GM18520 (cell line): ENCODE data around the gene TMEFF1.

Experiments
- ATAC-seq: cut with Tn5 transposase; IDR thresholded peaks from one replicate; pipeline ENCODE4 v1.9.1; 2021; ENCODE audit not compliant: unreplicated experiment

TMEFF1 gene

GRCh38 chr9:100575006-100575405, 102.1 kb downstream of the TMEFF1 start:
- no peak for ATAC-seq

GRCh38 chr9:100575765-100576386, 102.9 kb downstream of the TMEFF1 start:
- no peak for ATAC-seq

- no peak for ATAC-seq
Measured at GRCh38 chr9:100577776-100578448, 105.0 kb downstream of the TMEFF1 start, which contains the start of gene CAVIN4. CAVIN4 (plus strand) TSS chr9:100578079; CDS start chr9:100578144, 65 bp downstream.

- no peak for ATAC-seq
Measured at GRCh38 chr9:100578610-100579009, 105.7 kb downstream of the TMEFF1 start.

- no peak for ATAC-seq
Measured at GRCh38 chr9:100579665-100580064, 106.7 kb downstream of the TMEFF1 start.

- no peak for ATAC-seq
Measured at GRCh38 chr9:100580257-100580656, 107.3 kb downstream of the TMEFF1 start.

- no peak for ATAC-seq
Measured at GRCh38 chr9:100581081-100581480, 108.1 kb downstream of the TMEFF1 start.

GRCh38 chr9:100581661-100582060, 108.7 kb downstream of the TMEFF1 start:
- no peak for ATAC-seq

- ATAC-seq, result no peak
Measured at GRCh38 chr9:100583014-100583802, 110.3 kb downstream of the TMEFF1 start.

GRCh38 chr9:100584951-100585350, 112.0 kb downstream of the TMEFF1 start:
- no peak for ATAC-seq

- ATAC-seq, result no peak
Measured at GRCh38 chr9:100586093-100586492, 113.1 kb downstream of the TMEFF1 start.

- no peak for ATAC-seq
Measured at GRCh38 chr9:100587375-100587774, 114.4 kb downstream of the TMEFF1 start.

- ATAC-seq, result no peak
Measured at GRCh38 chr9:100589582-100589981, 116.6 kb downstream of the TMEFF1 start.

- no peak for ATAC-seq
Measured at GRCh38 chr9:100590481-100590880, 117.5 kb downstream of the TMEFF1 start.

GRCh38 chr9:100591139-100591538, 118.2 kb downstream of the TMEFF1 start:
- no peak for ATAC-seq

- ATAC-seq, result no peak
Measured at GRCh38 chr9:100591639-100592412, 118.9 kb downstream of the TMEFF1 start.

- peak; percentile 40 for ATAC-seq
Measured at GRCh38 chr9:100595391-100596199, 122.6 kb downstream of the TMEFF1 start.

- no peak for ATAC-seq
Measured at GRCh38 chr9:100597236-100597635, 124.3 kb downstream of the TMEFF1 start.

GRCh38 chr9:100598641-100599145, 125.7 kb downstream of the TMEFF1 start:
- peak; percentile 46 for ATAC-seq

GRCh38 chr9:100600521-100601079, 127.7 kb downstream of the TMEFF1 start:
- no peak for ATAC-seq
